Cardiac fibroblast (primary cell): ENCODE data around the gene ATP10A.

Experiments used
- DNase-seq, 2 donors: peaks; one replicate each; pipeline versions ENCODE4 v3.0.0 to v3.0.0-alpha.2; 2010; ENCODE audit warnings: low read depth in 2 of 2
- H3K4me3 ChIP-seq, 2 donors: replicated peaks in 1 of 2; 1 replicate in 1 of 2; 2 replicates in 1 of 2; pipeline ENCODE4 v1.5.1; 2011; ENCODE audit warnings: low read depth in 2 of 2, low read length in 2 of 2, mild to moderate bottlenecking in 2 of 2, moderate library complexity in 1 of 2
- CTCF ChIP-seq: IDR thresholded peaks from one replicate; pipeline ENCODE4 v1.5.1; 2011; ENCODE audit warnings: low read depth, mild to moderate bottlenecking, low read length, inconsistent platforms

ATP10A gene

DNA sequence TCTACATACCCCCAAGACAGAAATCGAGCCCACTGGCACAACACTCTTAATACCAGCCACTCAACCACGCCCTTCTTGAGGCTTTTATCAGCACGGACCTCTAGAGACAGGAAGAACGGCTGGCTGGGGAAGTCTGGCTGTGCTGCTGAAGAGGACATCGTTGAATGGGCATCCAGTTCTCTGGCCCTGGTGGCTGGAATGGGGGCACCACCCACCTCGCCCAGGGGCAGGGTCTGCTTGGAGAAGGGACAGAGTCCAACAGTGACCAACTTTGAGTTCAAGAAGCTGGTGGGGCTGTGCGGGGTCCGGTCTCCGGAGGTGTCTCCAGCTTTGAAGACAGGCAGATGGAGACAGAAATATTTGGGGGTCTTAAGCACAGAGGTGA, 77.5 kb downstream of the ATP10A start:
- no peak for DNase-seq
- H3K4me3 ChIP-seq, result no peak overlapping the region
- TF ChIP-seq CTCF, result no peak

DNA sequence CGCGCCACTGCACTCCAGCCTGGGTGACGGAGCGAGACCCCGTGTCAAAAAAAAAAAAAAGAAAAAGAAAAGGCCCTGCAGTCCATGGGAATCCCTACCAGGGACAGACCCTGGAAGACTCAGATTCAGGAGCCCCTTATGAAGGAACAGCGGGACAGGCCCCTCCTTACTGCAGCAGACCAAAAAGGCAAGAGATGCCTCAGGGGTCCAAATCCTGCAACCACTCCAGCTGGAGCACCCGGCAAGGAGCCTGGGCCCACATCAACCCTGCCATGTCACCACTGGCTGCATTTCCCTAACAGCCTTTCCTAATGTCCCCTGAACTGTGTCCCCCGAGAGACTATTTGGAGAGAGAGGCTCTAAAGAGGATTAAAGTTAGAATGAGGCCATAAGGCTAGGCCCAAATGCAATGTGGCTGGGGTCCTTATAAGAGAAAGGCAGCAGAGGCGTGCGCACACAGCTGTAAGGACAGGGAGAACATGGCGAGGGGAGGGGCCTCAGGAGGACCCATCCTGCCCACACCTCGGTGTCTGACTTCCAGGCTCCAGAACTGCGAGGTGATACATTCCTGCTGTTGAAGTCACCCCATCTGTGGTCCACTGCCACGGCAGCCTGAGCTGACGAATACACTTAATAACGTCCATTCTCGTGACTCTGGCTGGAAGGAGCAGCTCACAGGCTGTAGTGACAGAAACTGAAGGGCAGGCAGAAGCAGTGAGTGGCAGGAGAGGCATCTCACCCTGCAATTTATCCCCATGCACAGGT, 78.1 kb downstream of the ATP10A start:
- no peak for TF ChIP-seq CTCF
- no peak overlapping the region for H3K4me3 ChIP-seq
- DNase-seq, result peak; percentile 33 to 82

GRCh38 chr15:25783607-25784540, 79.3 kb downstream of the ATP10A start:
- H3K4me3 ChIP-seq, result no peak overlapping the region
- TF ChIP-seq CTCF, result peak; percentile 31
- peak; percentile 25 to 58 for DNase-seq

DNA sequence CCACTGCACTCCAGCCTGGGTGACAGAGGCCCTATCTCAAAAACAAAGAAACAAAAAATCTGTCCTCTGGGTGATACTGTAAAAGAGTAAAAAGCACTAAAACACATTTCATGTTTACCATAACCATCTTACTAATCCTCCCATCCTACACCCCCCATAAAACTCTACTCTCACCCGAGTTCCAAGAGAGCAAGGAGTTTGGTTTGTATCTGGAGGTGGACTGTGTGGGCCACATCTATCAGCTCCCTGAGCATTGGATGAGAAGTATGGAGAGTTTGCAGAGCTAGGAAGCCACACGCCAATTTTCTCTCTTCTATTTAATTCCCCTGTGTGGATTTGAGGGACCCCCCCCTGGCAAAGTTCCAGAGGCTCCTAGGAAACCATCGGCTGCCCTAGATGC, 80.0 kb downstream of the ATP10A start:
- TF ChIP-seq CTCF, result no peak

DNA sequence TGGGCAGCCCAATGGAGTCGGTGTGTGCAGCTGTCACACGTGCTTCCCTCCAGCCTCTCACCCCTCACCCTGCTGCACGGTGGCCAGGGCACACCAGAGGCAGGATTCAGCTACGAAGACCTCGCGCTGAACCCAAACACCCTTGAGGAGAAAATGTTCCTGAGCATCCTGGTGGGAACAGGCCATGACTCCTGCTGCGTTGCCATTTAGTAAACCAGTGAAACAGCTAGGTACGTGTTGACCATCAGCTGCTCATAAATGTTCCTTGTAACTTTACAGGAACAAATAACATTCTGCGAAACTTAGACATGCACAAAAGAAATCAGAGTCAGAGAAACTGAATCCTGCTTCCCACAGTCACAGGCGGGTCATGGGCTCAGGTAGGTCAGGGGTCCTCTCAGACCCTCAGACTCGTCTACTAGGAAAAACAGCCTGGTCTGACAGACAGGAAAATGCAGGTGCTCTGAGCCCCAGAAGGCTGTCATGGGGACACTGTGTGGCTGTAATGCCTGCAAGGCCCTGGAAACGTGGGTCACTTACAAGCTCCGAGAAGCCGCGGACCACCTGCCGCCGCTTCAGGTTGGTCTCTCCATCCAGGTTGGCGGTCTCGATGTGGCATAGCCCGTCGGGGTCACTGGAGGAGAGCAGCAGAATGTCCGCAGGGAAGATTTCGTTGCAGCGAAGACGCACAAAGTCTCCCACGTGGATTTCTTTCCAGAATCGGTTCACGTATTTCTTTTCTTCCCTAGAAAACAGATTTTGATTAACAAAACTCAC, 82.5 kb downstream of the ATP10A start:
- TF ChIP-seq CTCF, result no peak
- DNase-seq, result no peak
- no peak overlapping the region for H3K4me3 ChIP-seq

More for the DNA sequence above, 80.0 kb downstream of the ATP10A start:
- DNase-seq, result no peak
- no peak overlapping the region for H3K4me3 ChIP-seq

DNA sequence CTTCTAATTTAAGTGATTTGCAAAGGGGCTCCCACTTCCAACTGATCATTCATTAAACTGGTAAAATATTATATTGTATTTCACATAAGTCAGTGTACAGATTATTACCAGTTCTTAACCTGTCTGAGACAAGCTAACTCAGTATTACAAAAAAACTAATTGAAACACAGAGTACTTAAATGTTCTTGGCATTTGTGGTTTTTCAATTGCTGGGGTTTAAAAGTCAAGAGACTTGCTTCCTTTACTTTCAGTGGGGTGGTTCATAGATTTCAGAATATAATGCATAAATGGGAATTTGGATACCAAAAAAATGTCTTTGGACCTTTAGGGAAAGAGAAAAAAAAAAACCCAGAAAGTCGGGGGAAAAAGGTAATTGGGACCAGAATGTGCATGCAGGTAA, 85.0 kb downstream of the ATP10A start:
- no peak for TF ChIP-seq CTCF
- no peak overlapping the region for H3K4me3 ChIP-seq
- no peak for DNase-seq
